ENCODE data around the gene USH2A.
A peak's percentile ranks its signal among the peaks of the same experiment; 100 is the strongest.

The USH2A gene

GRCh38 chr1:215958841-215959240, 464.4 kb downstream of the USH2A start:
- peaks cover 23% of the 10 kb centered on the region for H3K4me1 ChIP-seq (ENCODE audit: insufficient read depth, low read length)
- H2AFZ ChIP-seq (ENCODE audit: low read depth, low read length) = no peak overlapping the region
- no peak overlapping the region for H3K4me3 ChIP-seq (ENCODE audit: low read length)
- H3K27me3 ChIP-seq (ENCODE audit: insufficient read depth, low read length) = no peaks in the 10 kb centered on the region
- H3K9me3 ChIP-seq (ENCODE audit: low read length) = no peaks in the 10 kb centered on the region
- H3K36me3 ChIP-seq (ENCODE audit: insufficient read depth, low read length) = no peaks in the 10 kb centered on the region

GRCh38 chr1:215957663-215958062, 465.6 kb downstream of the USH2A start:
- H2AFZ ChIP-seq (ENCODE audit: low read depth, low read length) = peak overlapping the region; percentile 73
- no peak overlapping the region for H3K4me3 ChIP-seq (ENCODE audit: low read length)
- H3K36me3 ChIP-seq (ENCODE audit: insufficient read depth, low read length) = no peaks in the 10 kb centered on the region
- H3K27me3 ChIP-seq (ENCODE audit: insufficient read depth, low read length) = no peaks in the 10 kb centered on the region
- peaks cover 23% of the 10 kb centered on the region for H3K4me1 ChIP-seq (ENCODE audit: insufficient read depth, low read length)
- H3K9me3 ChIP-seq (ENCODE audit: low read length) = no peaks in the 10 kb centered on the region

- Histone ChIP-seq H2AFZ (ENCODE audit: low read depth, low read length) (no peak overlapping the region), H3K9me3 (ENCODE audit: low read length) (no peaks in the 10 kb centered on the region), H3K27me3 (ENCODE audit: insufficient read depth, low read length) (no peaks in the 10 kb centered on the region), H3K4me3 (ENCODE audit: low read length) (no peak overlapping the region), H3K36me3 (ENCODE audit: insufficient read depth, low read length) (no peaks in the 10 kb centered on the region), H3K4me1 (ENCODE audit: insufficient read depth, low read length) (no peaks in the 10 kb centered on the region)
Observed at GRCh38 chr1:215932558-215932957, 490.7 kb downstream of the USH2A start.

GRCh38 chr1:215926670-215927069, 496.6 kb downstream of the USH2A start:
- no peak overlapping the region for H2AFZ ChIP-seq (ENCODE audit: low read depth, low read length)
- H3K36me3 ChIP-seq (ENCODE audit: insufficient read depth, low read length) = no peaks in the 10 kb centered on the region
- no peaks in the 10 kb centered on the region for H3K4me1 ChIP-seq (ENCODE audit: insufficient read depth, low read length)
- H3K27me3 ChIP-seq (ENCODE audit: insufficient read depth, low read length) = no peaks in the 10 kb centered on the region
- H3K4me3 ChIP-seq (ENCODE audit: low read length) = no peak overlapping the region
- no peaks in the 10 kb centered on the region for H3K9me3 ChIP-seq (ENCODE audit: low read length)

GRCh38 chr1:215923129-215923824, 500.0 kb downstream of the USH2A start:
- Histone ChIP-seq H2AFZ (ENCODE audit: low read depth, low read length) (no peak overlapping the region), H3K36me3 (ENCODE audit: insufficient read depth, low read length) (no peaks in the 10 kb centered on the region), H3K9me3 (ENCODE audit: low read length) (no peaks in the 10 kb centered on the region), H3K27me3 (ENCODE audit: insufficient read depth, low read length) (no peaks in the 10 kb centered on the region), H3K4me3 (ENCODE audit: low read length) (no peak overlapping the region), H3K4me1 (ENCODE audit: insufficient read depth, low read length) (no peaks in the 10 kb centered on the region)

- H2AFZ ChIP-seq (ENCODE audit: low read depth, low read length) = no peak overlapping the region
- H3K4me1 ChIP-seq (ENCODE audit: insufficient read depth, low read length) = no peaks in the 10 kb centered on the region
Observed at GRCh38 chr1:215911406-215911968, 511.8 kb downstream of the USH2A start.

GRCh38 chr1:215905493-215906115, 517.6 kb downstream of the USH2A start:
- no peaks in the 10 kb centered on the region for H3K27me3 ChIP-seq (ENCODE audit: insufficient read depth, low read length)
- H2AFZ ChIP-seq (ENCODE audit: low read depth, low read length) = no peak overlapping the region
- H3K36me3 ChIP-seq (ENCODE audit: insufficient read depth, low read length) = no peaks in the 10 kb centered on the region
- H3K4me3 ChIP-seq (ENCODE audit: low read length) = no peak overlapping the region
- H3K9me3 ChIP-seq (ENCODE audit: low read length) = no peaks in the 10 kb centered on the region
- no peaks in the 10 kb centered on the region for H3K4me1 ChIP-seq (ENCODE audit: insufficient read depth, low read length)

More at GRCh38 chr1:215911406-215911968, 511.8 kb downstream of the USH2A start:
- Histone ChIP-seq H3K36me3 (ENCODE audit: insufficient read depth, low read length) (no peaks in the 10 kb centered on the region), H3K4me3 (ENCODE audit: low read length) (no peak overlapping the region), H3K27me3 (ENCODE audit: insufficient read depth, low read length) (no peaks in the 10 kb centered on the region), H3K9me3 (ENCODE audit: low read length) (no peaks in the 10 kb centered on the region)

GRCh38 chr1:215900684-215901083, 522.6 kb downstream of the USH2A start:
- no peaks in the 10 kb centered on the region for H3K27me3 ChIP-seq (ENCODE audit: insufficient read depth, low read length)
- H3K9me3 ChIP-seq (ENCODE audit: low read length) = no peaks in the 10 kb centered on the region
- H3K4me3 ChIP-seq (ENCODE audit: low read length) = no peak overlapping the region
- no peaks in the 10 kb centered on the region for H3K36me3 ChIP-seq (ENCODE audit: insufficient read depth, low read length)
- H3K4me1 ChIP-seq (ENCODE audit: insufficient read depth, low read length) = no peaks in the 10 kb centered on the region
- H2AFZ ChIP-seq (ENCODE audit: low read depth, low read length) = no peak overlapping the region

GRCh38 chr1:215899901-215900300, 523.3 kb downstream of the USH2A start:
- no peak overlapping the region for H3K4me3 ChIP-seq (ENCODE audit: low read length)
- H3K9me3 ChIP-seq (ENCODE audit: low read length) = no peaks in the 10 kb centered on the region
- H2AFZ ChIP-seq (ENCODE audit: low read depth, low read length) = no peak overlapping the region
- no peaks in the 10 kb centered on the region for H3K27me3 ChIP-seq (ENCODE audit: insufficient read depth, low read length)
- H3K4me1 ChIP-seq (ENCODE audit: insufficient read depth, low read length) = no peaks in the 10 kb centered on the region
- H3K36me3 ChIP-seq (ENCODE audit: insufficient read depth, low read length) = no peaks in the 10 kb centered on the region

GRCh38 chr1:215895893-215896292, 527.4 kb downstream of the USH2A start:
- H3K4me3 ChIP-seq (ENCODE audit: low read length) = no peak overlapping the region
- no peaks in the 10 kb centered on the region for H3K9me3 ChIP-seq (ENCODE audit: low read length)
- H2AFZ ChIP-seq (ENCODE audit: low read depth, low read length) = no peak overlapping the region
- H3K4me1 ChIP-seq (ENCODE audit: insufficient read depth, low read length) = peaks cover 4% of the 10 kb centered on the region
- no peaks in the 10 kb centered on the region for H3K36me3 ChIP-seq (ENCODE audit: insufficient read depth, low read length)
- no peaks in the 10 kb centered on the region for H3K27me3 ChIP-seq (ENCODE audit: insufficient read depth, low read length)

GRCh38 chr1:215895276-215895675, 528.0 kb downstream of the USH2A start:
- Histone ChIP-seq H3K36me3 (ENCODE audit: insufficient read depth, low read length) (no peaks in the 10 kb centered on the region), H3K4me1 (ENCODE audit: insufficient read depth, low read length) (peaks cover 5% of the 10 kb centered on the region), H3K9me3 (ENCODE audit: low read length) (no peaks in the 10 kb centered on the region), H3K27me3 (ENCODE audit: insufficient read depth, low read length) (no peaks in the 10 kb centered on the region), H2AFZ (ENCODE audit: low read depth, low read length) (no peak overlapping the region), H3K4me3 (ENCODE audit: low read length) (no peak overlapping the region)

- Histone ChIP-seq H2AFZ (ENCODE audit: low read depth, low read length) (no peak overlapping the region), H3K27me3 (ENCODE audit: insufficient read depth, low read length) (no peaks in the 10 kb centered on the region), H3K36me3 (ENCODE audit: insufficient read depth, low read length) (no peaks in the 10 kb centered on the region), H3K9me3 (ENCODE audit: low read length) (no peaks in the 10 kb centered on the region), H3K4me1 (ENCODE audit: insufficient read depth, low read length) (peaks cover 6% of the 10 kb centered on the region), H3K4me3 (ENCODE audit: low read length) (no peak overlapping the region)
Observed at GRCh38 chr1:215894617-215895016, 528.6 kb downstream of the USH2A start.

- no peak overlapping the region for H2AFZ ChIP-seq (ENCODE audit: low read depth, low read length)
- peaks cover 8% of the 10 kb centered on the region for H3K4me1 ChIP-seq (ENCODE audit: insufficient read depth, low read length)
- H3K4me3 ChIP-seq (ENCODE audit: low read length) = no peak overlapping the region
- H3K27me3 ChIP-seq (ENCODE audit: insufficient read depth, low read length) = no peaks in the 10 kb centered on the region
- H3K9me3 ChIP-seq (ENCODE audit: low read length) = no peaks in the 10 kb centered on the region
- no peaks in the 10 kb centered on the region for H3K36me3 ChIP-seq (ENCODE audit: insufficient read depth, low read length)
Observed at GRCh38 chr1:215891266-215892057, 531.8 kb downstream of the USH2A start.
